B cell (primary cell): ENCODE data around the gene BCO1. TPM values are rescaled to one million over a fixed set of nuclear protein-coding genes. Genes with fewer than 3 reads are reported as not detected.

Experiments used
- ATAC-seq: fragments of 200-7000 bp; cut with Tn5 transposase; one replicate; pipeline ENCODE4 v1.10.0; 2021; ENCODE audit warnings: low read depth, mild to moderate bottlenecking, moderate number of reproducible peaks, moderate library complexity
- CTCF ChIA-PET: fragments of 350-600 bp; sonication (Branson Sonifier 250); formaldehyde crosslinking; loops from one replicate; lab custom pipeline; 2021; ENCODE audit warnings: antibody characterized with exemption, inconsistent platforms; lab: Charles Lee
- POLR2A ChIA-PET: fragments of 350-600 bp; sonication (Branson Sonifier 250); formaldehyde crosslinking; loops from one replicate; lab custom pipeline; 2021; ENCODE audit warnings: antibody characterized with exemption; lab: Charles Lee
- DNase-seq: peaks from one replicate; pipeline ENCODE4 v3.0.0; 2013
- H2AFZ ChIP-seq: 2 replicates; pipeline ENCODE4 v1.6.1; 2012; ENCODE audit warnings: mild to moderate bottlenecking, low read depth, low read length; ENCODE audit not compliant: insufficient read depth, poor library complexity, severe bottlenecking
- H3K27ac ChIP-seq, 2 donors: 1 replicate in 1 of 2; 2 replicates in 1 of 2; pipeline ENCODE4 v1.5.1; 2012 to 2013; ENCODE audit warnings: low read length in 2 of 2, mild to moderate bottlenecking in 2 of 2, moderate library complexity in 1 of 2
- H3K27me3 ChIP-seq, 4 experiments: fragments of 200-600 bp in 1 of 4; sonication (generic) in 1 of 4; replicated peaks in 1 of 4; 1 replicate in 2 of 4; 2 replicates in 2 of 4; pipeline versions ENCODE4 v1.6.1 to v1.7.0; 2013 to 2016; ENCODE audit warnings: low read length in 3 of 4, mild to moderate bottlenecking in 2 of 4, mixed read lengths in 1 of 4, moderate library complexity in 1 of 4; ENCODE audit not compliant: insufficient read depth in 4 of 4, control insufficient read depth in 3 of 4; ENCODE audit errors: control extremely low read depth in 1 of 4
- H3K36me3 ChIP-seq, 2 experiments: replicated peaks in 1 of 2; 1 replicate in 1 of 2; 2 replicates in 1 of 2; pipeline versions ENCODE4 v1.6.1 to v1.7.1; 2013; ENCODE audit warnings: low read length in 1 of 2; ENCODE audit not compliant: insufficient read depth in 2 of 2, control insufficient read depth in 1 of 2; ENCODE audit errors: control extremely low read depth in 1 of 2, extremely low read depth in 1 of 2
- H3K4me1 ChIP-seq, 2 donors: fragments of 200-600 bp in 1 of 2; sonication (generic) in 1 of 2; 1 replicate in 1 of 2; 2 replicates in 1 of 2; pipeline versions ENCODE4 v1.5.1 to v1.6.1; 2013 to 2017; ENCODE audit warnings: low read length in 2 of 2; ENCODE audit not compliant: control insufficient read depth in 2 of 2, insufficient read depth in 2 of 2
- H3K4me2 ChIP-seq: replicated peaks from 2 replicates; pipeline ENCODE3; 2012; ENCODE audit warnings: mild to moderate bottlenecking, low read depth, low read length; ENCODE audit not compliant: poor library complexity, severe bottlenecking
- H3K4me3 ChIP-seq, 5 experiments: fragments of 200-600 bp in 1 of 5; sonication (generic) in 1 of 5; 1 replicate in 3 of 5; 2 replicates in 2 of 5; pipeline versions ENCODE4 v1.5.1 to v1.7.0; 2011 to 2016; ENCODE audit warnings: low read length in 4 of 5, mild to moderate bottlenecking in 4 of 5, low read depth in 2 of 5, control low read depth in 1 of 5, moderate library complexity in 1 of 5; ENCODE audit not compliant: insufficient read depth in 1 of 5; ENCODE audit errors: control extremely low read depth in 1 of 5, extremely low read depth in 1 of 5
- H3K79me2 ChIP-seq: fragments of 200-600 bp; sonication (generic); one replicate; pipeline ENCODE4 v1.6.0; 2016; ENCODE audit warnings: low read length; ENCODE audit not compliant: control insufficient read depth, insufficient read depth
- H3K9ac ChIP-seq: fragments of 200-600 bp; sonication (generic); 2 replicates; pipeline ENCODE4 v1.6.1; 2017; ENCODE audit warnings: mild to moderate bottlenecking, low read length, moderate library complexity
- H3K9me3 ChIP-seq, 3 donors: one replicate each; pipeline versions ENCODE4 v1.6.1 to v1.7.1; 2013; ENCODE audit warnings: low read length in 2 of 3; ENCODE audit not compliant: control insufficient read depth in 2 of 3, insufficient read depth in 1 of 3; ENCODE audit errors: control extremely low read depth in 1 of 3
- H4K20me1 ChIP-seq: 2 replicates; pipeline ENCODE4 v1.6.0; 2012; ENCODE audit warnings: mild to moderate bottlenecking, low read length; ENCODE audit not compliant: insufficient read depth, control insufficient read depth, poor library complexity, severe bottlenecking
- H3K27ac Mint-ChIP-seq: one replicate; pipeline ENCODE4 v1.8.0; 2021; ENCODE audit warnings: mixed read lengths
- H3K27me3 Mint-ChIP-seq: one replicate; pipeline ENCODE4 v1.8.0; 2021; ENCODE audit warnings: mixed read lengths
- H3K4me1 Mint-ChIP-seq: one replicate; pipeline ENCODE4 v1.8.0; 2021; ENCODE audit warnings: mixed read lengths
- H3K4me3 Mint-ChIP-seq: one replicate; pipeline ENCODE4 v1.8.0; 2021; ENCODE audit warnings: mixed read lengths
- H3K9me3 Mint-ChIP-seq: one replicate; pipeline ENCODE4 v1.8.0; 2022; ENCODE audit warnings: mixed read lengths; ENCODE audit not compliant: insufficient read depth
- EZH2 ChIP-seq: IDR thresholded peaks from 2 replicates; pipeline ENCODE4 v1.6.1; 2012; ENCODE audit warnings: borderline replicate concordance, low read depth, mild to moderate bottlenecking, moderate library complexity, low read length; ENCODE audit not compliant: insufficient read depth, poor library complexity, severe bottlenecking
- WGBS: methylation state at CpG from one replicate; pipeline ENCODE4 v1.1.5; 2013; ENCODE audit warnings: missing lambda C conversion rate; ENCODE audit not compliant: insufficient coverage; 5-methylcytosine and 5-hydroxymethylcytosine counted together
- intact Hi-C: fragments of 100-400 bp; cut with micrococcal nuclease; formaldehyde crosslinking; loops from one replicate; pipeline ENCODE4 v1.10.0; 2022
- polyA plus RNA-seq: library from polyadenylated mRNA; depleted of rRNA; stranded (reverse); fragments of >200 nt; gene quantifications from 2 replicates; pipeline ENCODE4 v1.2.3, GENCODE V29; 2012
- total RNA-seq, 2 donors: library from RNA; stranded (reverse); fragments of 120-200 nt in 1 of 2; gene quantifications; 1 replicate in 1 of 2; 2 replicates in 1 of 2; pipeline versions ENCODE4 v1.2.3 to v1.2.4, GENCODE V29; 2013 to 2022
- TF ChIP-seq, protein P1 (sequence below): fragments of 200-600 bp; IDR thresholded peaks from one replicate; pipeline ENCODE4 v1.8.0; 2022; ENCODE audit warnings: antibody characterized with exemption, mild to moderate bottlenecking

Gene BCO1
- total and polyA plus RNA-seq, 2 donors (not counting 1 experiment from before 2014, with no cell fraction given), result not detected

DNA sequence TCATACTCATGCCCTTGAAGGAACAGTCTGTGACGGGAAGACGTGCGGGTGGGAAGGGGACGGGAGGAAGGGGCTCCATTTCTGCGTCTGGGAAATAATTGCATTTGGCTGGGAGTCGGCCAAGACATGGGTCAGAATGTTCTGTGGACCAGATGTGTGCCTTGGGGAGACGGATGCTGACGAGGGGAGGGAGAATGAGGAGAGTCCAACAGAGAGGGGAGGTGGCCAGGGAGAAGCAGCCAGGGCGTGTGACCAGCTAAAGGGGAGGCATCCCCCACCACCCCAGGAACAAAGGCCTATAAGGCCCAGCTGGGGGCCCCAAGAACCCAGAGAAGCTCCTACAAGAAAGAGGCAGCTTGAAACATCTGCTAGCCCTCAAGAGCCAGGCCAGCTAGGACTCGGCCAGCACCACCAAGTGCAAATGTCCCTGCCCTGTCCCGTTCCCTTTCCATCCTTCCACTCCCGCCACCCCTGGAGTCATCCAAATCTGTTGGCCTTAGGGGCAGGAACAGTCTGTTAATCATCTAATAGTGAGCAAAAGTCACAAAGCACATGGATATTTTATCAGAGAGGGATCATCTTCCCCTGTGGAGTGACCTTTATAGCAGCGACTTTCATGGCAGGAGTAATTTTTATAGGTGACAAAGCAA, 42.5 kb upstream of the BCO1 start:
- intact Hi-C loops, result no loop called here
- Histone ChIP-seq H3K9ac (no peak overlapping the region), H3K79me2 (no peaks in the 10 kb centered on the region), H3K4me3 (no peak overlapping the region), H3K4me2 (no peak overlapping the region), H2AFZ (no peak overlapping the region), H3K27me3 (peaks cover 0 to 4% (median 0%) of the 10 kb centered on the region in 4 experiments), H3K36me3 (no peaks in the 10 kb centered on the region), H3K27ac (no peak overlapping the region), H3K9me3 (peaks cover 0 to 2% (median 0%) of the 10 kb centered on the region in 3 donors), H4K20me1 (no peaks in the 10 kb centered on the region), H3K4me1 (no peaks in the 10 kb centered on the region)
- ATAC-seq, result no peak
- DNase-seq, result no peak
- Mint-ChIP-seq H3K27me3 (peaks cover 27% of the 10 kb centered on the region), H3K9me3 (no peaks in the 10 kb centered on the region), H3K4me1 (no peaks in the 10 kb centered on the region), H3K27ac (no peak overlapping the region), H3K4me3 (no peak overlapping the region)
- 86% methylated on average over 13 of the region's 13 CpGs for WGBS
- ChIA-PET POLR2A (no interaction called here), CTCF (no interaction called here)
- TF ChIP-seq, protein P1, sequence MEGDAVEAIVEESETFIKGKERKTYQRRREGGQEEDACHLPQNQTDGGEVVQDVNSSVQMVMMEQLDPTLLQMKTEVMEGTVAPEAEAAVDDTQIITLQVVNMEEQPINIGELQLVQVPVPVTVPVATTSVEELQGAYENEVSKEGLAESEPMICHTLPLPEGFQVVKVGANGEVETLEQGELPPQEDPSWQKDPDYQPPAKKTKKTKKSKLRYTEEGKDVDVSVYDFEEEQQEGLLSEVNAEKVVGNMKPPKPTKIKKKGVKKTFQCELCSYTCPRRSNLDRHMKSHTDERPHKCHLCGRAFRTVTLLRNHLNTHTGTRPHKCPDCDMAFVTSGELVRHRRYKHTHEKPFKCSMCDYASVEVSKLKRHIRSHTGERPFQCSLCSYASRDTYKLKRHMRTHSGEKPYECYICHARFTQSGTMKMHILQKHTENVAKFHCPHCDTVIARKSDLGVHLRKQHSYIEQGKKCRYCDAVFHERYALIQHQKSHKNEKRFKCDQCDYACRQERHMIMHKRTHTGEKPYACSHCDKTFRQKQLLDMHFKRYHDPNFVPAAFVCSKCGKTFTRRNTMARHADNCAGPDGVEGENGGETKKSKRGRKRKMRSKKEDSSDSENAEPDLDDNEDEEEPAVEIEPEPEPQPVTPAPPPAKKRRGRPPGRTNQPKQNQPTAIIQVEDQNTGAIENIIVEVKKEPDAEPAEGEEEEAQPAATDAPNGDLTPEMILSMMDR, result no peak
- no peak for TF ChIP-seq EZH2

DNA sequence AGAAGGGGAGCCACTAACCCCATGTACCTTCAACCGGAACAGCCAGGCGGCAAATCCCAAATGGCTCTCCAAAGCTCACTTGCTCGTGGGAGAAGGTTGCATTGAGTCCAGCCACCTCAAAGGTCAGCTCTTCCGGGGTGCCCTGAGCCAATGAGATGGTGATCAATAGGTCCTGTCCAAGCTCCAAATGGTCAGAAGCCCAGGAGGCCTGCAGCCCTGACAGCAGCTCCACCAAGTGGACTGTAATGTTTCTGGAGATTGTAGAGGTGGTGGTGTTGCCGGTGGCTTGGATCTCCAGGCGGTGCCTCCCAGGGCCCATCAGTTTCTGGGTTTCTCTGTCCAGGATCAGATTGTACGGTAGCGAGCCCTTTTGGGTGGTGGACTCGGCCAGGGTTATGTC, 39.9 kb upstream of the BCO1 start:
- Mint-ChIP-seq H3K4me1 (no peaks in the 10 kb centered on the region), H3K27ac (no peak overlapping the region), H3K4me3 (no peak overlapping the region), H3K9me3 (no peaks in the 10 kb centered on the region), H3K27me3 (peaks cover 27% of the 10 kb centered on the region)
- intact Hi-C loops, result no loop called here
- Histone ChIP-seq H3K27me3 (peaks cover 0 to 4% (median 0%) of the 10 kb centered on the region in 4 experiments), H3K9me3 (no peaks in the 10 kb centered on the region), H3K4me3 (no peak overlapping the region), H3K36me3 (no peaks in the 10 kb centered on the region), H3K4me2 (no peak overlapping the region), H3K9ac (no peak overlapping the region), H3K79me2 (no peaks in the 10 kb centered on the region), H3K4me1 (no peaks in the 10 kb centered on the region), H2AFZ (no peak overlapping the region), H4K20me1 (no peaks in the 10 kb centered on the region), H3K27ac (no peak overlapping the region)
- no peak for DNase-seq
- ChIA-PET CTCF (no interaction called here), POLR2A (no interaction called here)
- TF ChIP-seq EZH2, result no peak
- TF ChIP-seq, protein P1, result no peak
- 68% methylated on average over 9 of the region's 9 CpGs for WGBS
- ATAC-seq, result no peak
